HG03039 (cell line): ENCODE results near the gene XPNPEP3.
"Not testable (repeated sequence)": the region's sequence is repeated elsewhere in the genome, so short reads cannot be mapped to it uniquely, and the experiment has no call there.

Experiments
- ATAC-seq: cut with Tn5 transposase; IDR thresholded peaks from one replicate; pipeline ENCODE4 v1.9.1; 2021; ENCODE audit warnings: mild to moderate bottlenecking, moderate library complexity; ENCODE audit not compliant: unreplicated experiment

The XPNPEP3 gene

GRCh38 chr22:40855979-40856512 lies 902 bp upstream of the XPNPEP3 start:
- ATAC-seq, result peak; percentile 23

- no peak for ATAC-seq
These were observed 434 bp downstream of the XPNPEP3 start for GRCh38 chr22:40857309-40857855.

DNA sequence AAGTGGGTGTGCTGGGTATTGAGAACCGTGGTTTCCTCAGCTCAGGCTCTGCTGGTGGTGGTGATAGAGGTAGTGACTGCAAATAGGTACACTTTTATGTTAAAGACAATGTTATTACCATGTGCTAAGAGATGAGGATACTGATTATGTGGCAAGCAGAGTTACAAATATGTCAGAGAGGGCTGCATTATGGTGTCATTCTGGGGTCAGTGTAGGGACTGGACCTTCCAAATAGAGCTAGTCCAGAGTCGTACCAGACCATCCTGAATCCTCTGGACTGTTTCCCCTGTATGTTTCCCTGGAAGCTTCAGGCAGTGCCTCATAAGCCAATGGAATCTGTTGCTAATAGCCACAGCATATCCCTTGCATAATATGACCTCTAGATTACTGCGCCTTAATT lies 5.1 kb downstream of the XPNPEP3 start, which contains the start of gene DNAJB7:
DNAJB7 (minus strand) TSS at position 101 of the 400 bp plus-strand sequence. CDS start 119 bp downstream, outside the sequence.
- ATAC-seq, result no peak

DNA sequence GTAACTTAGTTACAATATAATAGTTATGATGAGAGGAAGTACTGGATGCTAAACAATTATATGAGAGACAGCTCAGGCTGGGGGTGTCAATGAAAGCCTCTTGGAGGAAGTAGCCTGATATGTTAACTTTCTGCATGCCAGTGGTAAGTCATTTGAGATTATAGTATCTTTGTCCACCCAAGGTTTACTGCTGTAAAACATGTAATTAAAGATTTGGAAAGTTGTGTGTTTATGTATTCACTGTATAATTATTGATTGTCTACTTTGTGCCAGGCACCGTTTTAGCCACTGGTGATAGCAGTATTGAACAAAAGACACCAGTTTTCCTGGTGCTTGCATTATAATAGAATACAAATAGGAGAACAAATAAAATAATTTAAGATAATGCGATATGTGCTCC lies 5.6 kb downstream of the XPNPEP3 start:
- ATAC-seq, result no peak

DNA sequence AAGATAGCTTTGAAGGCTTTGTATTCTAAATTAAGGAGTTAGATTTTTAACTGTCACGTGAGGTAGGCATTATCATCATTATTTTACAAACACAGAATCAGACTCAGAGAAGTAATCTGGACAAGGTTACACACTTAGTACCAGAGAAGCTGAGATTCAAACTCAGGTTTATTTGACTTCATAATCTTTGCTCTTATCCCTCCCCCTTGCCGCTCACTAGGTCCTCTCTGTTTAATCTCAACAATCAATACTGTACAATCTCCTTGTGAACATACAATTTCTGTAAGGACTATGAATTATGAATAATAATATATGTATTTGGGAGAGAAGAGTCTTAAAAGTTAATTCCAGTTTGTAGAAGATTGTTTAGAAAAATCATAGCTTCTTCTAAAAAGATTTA lies 10.2 kb downstream of the XPNPEP3 start:
- ATAC-seq, result no peak

DNA sequence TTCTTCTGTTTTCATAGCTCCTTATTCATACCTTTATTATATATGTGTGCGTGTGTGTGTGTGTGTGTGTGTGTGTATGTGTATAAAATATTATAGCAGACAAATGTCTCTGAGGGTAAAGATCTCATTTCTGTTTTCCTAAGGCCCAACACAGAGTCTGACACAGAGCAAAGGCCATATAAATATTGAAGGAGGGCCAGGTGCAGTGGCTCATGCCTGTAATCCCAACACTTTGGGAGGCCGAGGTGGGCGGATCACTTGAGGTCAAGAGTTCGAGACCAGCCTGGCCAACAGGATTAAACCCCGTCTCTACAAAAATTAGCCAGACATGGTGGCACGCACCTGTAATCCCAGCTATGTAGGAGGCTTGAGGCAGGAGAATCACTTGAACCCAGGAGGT lies 11.4 kb downstream of the XPNPEP3 start:
- not testable (repeated sequence) for ATAC-seq

DNA sequence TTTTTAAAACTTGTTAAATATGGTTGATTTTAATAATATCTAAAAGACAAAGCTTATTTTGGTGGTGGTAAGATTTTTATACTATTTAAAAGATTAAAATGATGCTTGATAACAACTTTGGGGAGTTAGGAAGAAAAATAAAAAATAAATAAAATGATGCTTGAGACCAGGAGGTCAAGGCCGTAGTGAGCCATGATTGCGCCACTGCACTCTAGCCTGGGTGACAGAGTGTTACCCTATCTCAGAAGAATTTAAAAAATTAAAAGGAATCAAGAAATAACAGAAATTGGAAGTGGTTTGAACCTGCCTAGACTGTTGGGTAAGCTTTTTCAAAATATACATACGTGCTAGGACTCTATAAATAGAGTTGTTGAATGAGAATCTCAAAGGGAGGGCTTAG lies 17.1 kb downstream of the XPNPEP3 start:
- no peak for ATAC-seq

DNA sequence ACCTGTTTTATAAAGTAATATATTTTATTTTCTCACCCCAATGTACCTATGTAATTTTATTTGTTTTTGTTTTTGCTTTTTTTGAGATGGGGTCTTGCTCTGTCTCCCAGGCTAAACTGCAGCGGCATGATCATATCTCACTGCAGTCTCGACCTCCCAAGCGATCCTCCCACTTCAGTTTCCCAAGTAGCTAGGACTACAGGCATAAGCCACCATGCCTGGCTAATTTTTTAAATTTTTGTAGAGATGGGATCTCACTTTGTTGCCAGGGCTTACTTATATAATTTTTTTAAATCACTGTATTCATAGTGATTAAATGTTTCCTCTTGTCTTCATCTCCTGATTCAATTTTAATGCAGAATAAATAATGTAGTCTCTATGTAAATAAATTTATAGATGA lies 18.2 kb downstream of the XPNPEP3 start:
- no peak for ATAC-seq

- no peak for ATAC-seq
These were observed 20.0 kb downstream of the XPNPEP3 start for GRCh38 chr22:40876907-40877306.

- ATAC-seq, result no peak
These were observed 20.5 kb downstream of the XPNPEP3 start for GRCh38 chr22:40877488-40877887.

DNA sequence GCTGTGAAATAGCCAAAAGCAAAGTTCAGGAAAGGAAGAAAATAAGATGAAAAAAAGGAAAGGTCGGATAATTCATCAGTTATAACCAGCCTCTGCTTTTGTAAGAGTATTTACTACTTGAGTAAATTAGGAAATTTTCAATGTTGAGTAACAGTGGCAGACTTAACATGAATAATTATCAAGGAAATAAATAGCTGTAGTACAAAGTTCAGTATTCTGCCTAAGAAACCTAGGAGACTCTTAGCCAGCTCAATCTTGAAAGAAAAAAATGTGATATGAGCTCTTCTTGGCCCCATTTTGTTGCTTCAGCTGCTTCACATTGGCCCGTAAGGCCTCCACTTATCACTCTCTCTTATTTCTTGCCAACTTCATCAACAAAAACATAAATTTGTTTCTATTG lies 22.0 kb downstream of the XPNPEP3 start:
- ATAC-seq, result no peak

DNA sequence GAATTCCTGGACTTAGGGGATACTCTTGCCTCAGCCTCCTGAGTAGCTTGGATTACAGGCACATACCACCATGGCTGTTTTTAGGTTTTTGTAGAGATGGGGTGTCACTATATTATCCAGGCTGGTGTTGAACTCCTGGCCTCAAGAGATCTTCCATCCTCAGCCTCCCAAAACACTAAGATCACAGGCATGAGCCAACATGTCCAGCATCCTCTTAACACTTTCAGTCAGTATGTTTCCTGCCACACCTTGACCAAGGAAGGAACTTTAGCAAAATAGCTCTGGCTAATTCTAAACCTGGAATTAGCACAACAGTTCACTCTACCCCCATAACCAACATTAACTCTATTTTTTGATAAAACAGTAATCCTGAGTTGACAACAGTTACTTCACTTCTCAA lies 32.2 kb downstream of the XPNPEP3 start:
- ATAC-seq, result no peak

DNA sequence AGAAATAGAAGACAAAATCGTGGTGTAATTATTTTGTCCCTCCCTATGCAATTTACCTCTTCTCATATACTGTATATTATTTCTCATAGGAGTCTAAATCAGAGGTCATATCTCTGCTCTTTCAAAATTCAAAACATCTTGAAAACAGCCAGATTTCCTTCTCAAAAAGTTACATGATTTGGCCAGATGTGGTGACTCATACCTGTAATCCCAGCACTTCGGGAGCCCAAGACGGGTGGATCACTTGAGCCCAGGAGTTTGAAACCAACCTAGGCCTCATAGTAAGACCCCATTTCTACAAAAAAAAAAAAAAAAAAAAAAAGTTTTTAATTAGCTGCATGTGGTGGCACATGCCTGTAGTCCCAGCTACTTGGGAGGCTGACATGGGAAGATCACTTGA lies 33.9 kb downstream of the XPNPEP3 start:
- no peak for ATAC-seq

- no peak for ATAC-seq
These were observed 37.5 kb downstream of the XPNPEP3 start for GRCh38 chr22:40894417-40894816.

DNA sequence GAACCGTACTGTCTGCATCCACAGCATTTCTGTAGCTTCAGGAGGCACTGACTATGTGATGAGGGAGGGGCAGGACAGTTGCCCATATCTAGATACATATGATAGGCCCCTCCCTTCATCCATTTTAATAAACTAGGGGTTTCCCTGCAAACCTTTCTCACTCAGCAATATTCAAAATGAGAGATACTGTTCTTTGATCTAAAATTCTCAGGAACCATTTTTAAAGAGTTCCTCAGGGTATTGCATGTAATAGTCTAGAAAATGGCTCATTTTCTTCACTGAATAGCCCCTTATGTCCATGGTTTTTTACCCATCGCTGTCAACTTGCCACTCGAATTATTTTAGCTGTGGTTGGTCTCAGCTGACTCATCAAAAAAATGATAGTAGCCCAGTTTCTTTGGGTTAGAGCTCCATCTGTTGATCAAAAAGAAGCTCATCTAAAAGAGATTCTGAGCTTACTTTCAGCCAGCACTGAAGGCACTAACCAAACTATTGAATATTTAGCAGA lies 42.0 kb downstream of the XPNPEP3 start:
- no peak for ATAC-seq

DNA sequence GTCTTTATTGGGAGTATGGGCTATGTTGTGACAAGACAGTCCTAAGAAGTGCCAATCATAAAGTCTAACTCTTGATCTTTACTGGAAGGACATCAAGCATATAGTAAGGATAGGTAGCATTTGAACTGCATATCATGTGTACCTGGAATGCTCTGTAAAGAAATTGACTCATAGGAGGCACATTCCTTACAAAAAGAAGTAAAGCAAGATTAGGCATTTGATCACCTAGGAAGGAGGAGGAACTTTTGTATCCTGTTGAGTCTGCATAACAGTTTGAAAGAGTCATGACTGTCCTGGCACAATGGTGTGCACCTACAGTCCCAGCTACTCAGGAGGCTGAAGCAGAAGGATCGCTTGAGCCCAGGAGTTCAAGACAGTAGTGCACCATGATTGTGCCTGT lies 47.2 kb downstream of the XPNPEP3 start:
- ATAC-seq, result no peak

- ATAC-seq, result no peak
These were observed 51.9 kb downstream of the XPNPEP3 start for GRCh38 chr22:40908895-40909294.

DNA sequence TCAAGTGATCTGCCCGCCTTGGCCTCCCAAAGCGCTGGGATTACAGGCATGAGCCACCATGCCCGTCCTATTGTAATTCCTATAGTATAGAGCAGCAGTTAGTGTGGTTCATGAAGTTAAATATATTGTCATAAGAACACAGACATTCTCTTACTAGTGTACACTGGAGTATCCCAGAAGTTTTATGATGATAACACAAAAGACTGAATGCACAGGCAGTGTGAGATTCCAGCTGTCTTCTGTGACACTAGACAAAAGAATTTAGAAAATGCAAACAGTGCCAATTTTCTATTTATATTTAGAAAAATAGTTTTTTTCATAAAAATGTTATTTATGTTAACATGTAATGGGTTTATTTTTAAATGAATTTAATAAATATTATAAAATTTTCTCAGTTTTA lies 54.8 kb downstream of the XPNPEP3 start:
- no peak for ATAC-seq

- not testable (repeated sequence) for ATAC-seq
These were observed 56.0 kb downstream of the XPNPEP3 start for GRCh38 chr22:40912987-40913386.

GRCh38 chr22:40919446-40919845 lies 62.5 kb downstream of the XPNPEP3 start:
- no peak for ATAC-seq

GRCh38 chr22:40920526-40920925 lies 63.6 kb downstream of the XPNPEP3 start:
- no peak for ATAC-seq

DNA sequence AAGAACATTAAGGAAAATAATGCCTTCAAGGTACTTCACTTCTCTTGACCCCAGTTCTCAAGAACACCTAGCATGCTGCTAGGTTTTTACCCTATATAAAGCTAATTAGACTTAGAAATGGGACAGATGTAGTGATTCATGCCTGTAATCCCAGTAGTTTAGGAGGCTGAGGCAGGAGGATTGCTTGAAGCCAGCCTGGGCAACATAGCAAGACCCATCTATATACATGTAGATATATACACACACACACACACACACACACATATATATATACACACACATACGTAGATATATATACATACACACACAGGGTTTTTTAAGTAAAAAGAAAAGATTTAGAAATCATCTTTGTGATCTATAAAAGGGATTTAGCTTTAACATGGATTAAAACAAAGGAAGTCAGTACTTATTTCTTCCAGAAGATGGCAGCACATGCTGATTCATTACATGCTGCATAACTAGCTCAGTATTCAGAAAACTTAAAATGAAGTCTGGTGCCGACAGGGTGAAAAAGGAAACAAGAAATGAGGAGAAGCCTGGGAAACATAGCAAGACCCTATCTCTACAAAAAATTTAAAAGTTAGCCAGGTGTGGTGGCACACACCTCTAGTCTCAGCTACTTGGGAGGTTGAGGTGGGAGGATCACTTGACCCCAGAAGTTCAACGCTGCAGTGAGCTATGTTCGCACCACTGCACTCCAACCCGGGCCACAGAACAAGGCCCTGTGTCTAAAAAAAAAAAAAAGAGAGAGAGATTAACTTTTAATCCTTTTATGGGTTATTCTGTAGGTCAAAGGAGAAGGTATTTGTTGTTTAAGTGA lies 65.7 kb downstream of the XPNPEP3 start:
- no peak for ATAC-seq
